NCI-H2196 (cell line): ENCODE results near the gene TMEM106A.
"Not testable (repeated sequence)": the region's sequence is repeated elsewhere in the genome, so short reads cannot be mapped to it uniquely, and the experiment has no call there.

Experiments used
- DNase-seq: peaks from one replicate; lab custom pipeline; 2025; ENCODE audit not compliant: unreplicated experiment; lab: John Stamatoyannopoulos, UW

TMEM106A gene, protein sequence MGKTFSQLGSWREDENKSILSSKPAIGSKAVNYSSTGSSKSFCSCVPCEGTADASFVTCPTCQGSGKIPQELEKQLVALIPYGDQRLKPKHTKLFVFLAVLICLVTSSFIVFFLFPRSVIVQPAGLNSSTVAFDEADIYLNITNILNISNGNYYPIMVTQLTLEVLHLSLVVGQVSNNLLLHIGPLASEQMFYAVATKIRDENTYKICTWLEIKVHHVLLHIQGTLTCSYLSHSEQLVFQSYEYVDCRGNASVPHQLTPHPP

DNA sequence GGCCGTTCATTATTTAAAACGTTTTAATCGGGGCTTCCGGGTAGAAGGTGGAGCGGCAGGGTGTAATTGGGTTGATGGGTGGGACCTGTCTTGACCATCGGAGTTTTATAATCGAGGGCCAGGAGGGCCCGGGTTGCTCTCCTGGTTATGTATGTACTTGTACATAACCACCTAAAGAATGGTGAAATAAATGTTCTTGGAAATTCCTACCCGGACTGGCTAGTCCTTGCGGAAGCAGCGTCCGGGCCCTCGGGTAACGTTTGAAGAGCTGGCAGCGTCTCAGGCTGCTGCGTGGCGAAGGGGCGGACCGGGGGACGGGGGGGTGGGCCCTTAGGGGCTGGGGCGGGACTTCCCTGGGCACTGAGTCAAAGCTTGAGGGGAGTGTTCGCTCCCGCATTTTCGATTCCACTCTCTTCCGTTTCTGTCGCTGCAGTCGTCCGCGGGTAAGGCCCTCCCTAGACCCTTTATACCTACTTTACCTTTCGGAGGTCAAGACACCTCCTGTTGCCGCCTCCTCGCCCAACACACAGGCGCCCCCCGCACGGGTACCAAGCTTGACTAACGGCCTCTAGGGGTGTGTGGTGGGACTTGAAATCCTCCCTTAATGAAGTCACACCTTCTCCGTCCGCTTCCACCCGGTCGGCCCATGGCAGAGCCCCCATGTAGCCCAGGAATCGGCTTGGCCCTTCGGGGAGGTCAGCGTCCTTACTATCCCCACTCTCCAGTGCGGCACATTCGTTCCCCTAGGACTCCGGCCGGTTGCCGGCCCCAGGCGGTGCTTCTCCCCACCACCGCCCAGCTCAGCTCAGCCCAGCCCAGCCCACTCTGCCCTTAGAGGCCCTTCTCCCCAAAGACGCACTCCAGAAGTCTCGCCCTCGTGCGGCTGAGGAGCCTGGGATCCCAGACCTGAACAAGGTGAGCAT is at the start of gene TMEM106A:
Gene TMEM106A, plus strand, starts transcription at position 396 of the 923 bp plus-strand sequence. CDS start 1,167 bp downstream, outside the sequence.
- no peak for DNase-seq

DNA sequence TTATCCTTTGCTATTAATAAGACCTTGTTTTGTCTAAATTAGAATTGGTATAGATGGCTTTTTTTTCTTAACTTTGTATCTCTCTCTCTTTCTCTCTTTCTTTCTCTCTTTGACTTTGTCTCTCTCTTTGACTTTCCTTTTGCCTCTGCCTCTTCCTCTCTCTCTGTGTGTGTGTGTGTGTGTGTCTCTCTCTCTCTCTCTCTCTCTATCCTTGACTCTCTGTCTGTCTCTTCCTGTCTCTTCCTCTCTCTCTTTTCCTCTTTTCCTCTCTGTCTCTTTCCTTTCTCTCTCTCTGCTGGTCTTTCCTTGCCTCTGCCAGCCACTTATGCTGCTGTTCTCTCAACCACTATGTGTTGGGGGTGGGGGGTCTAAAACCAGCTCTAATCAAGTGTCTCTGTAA is 45.7 kb upstream of the TMEM106A start:
- DNase-seq: not testable (repeated sequence)

DNA sequence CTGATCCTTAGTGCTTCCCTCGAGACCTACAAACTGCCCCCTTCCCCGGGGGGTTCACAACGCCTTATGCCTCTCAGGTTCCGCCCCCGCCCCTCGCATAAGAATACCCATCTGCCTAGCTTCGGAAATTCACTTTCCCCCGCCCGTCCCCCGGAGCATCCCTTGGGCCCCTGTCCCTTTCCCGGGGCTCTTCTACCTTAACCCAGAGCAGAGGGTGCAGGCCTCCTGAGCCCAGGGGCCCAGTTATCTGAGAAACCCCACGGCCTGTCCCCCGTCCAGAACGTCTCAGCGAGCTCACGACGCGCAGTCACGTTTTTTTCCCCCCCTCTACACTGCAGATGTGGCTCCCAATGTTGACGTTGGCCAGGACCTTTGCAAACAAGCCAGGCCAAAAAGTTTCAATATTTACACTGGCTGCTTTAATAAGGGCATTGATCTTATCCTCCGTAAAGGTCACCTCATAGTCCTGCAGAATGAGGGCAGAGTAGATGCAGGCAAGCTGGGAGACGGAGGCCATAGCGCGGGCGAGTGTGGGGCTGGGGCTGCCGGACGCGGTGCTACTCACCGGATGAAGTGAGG is 42.0 kb upstream of the TMEM106A start:
- DNase-seq: no peak

DNA sequence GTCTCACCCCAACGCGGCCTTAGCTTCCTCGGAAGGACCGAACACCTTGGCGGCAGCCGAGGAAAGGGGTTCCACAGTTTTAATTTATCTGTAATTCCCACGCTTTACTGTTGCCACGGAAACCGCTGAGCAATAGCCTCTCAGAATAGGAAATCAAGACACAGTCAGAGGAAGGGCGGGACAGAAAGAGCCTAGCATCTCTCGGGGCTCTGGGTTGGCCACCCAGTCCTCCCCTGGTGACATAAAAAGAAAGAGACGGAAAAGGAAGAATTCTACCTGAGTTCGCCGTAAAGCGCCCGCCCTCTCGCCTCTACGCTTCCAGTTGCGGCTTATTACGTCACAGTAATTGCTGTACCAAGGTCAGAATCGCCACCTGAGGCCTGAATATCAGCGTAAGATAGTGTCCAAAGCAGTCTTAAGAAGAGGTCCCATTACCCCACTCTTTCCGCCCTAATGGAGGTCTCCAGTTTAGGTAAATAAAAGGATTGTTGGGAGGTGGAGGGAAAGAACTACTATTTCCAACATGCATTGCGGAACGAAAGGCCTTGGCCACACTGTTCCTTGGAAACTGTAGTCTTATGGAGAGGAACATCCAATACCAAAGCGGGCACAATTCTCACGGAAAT is 41.4 kb upstream of the TMEM106A start:
- DNase-seq: peak; percentile 80

DNA sequence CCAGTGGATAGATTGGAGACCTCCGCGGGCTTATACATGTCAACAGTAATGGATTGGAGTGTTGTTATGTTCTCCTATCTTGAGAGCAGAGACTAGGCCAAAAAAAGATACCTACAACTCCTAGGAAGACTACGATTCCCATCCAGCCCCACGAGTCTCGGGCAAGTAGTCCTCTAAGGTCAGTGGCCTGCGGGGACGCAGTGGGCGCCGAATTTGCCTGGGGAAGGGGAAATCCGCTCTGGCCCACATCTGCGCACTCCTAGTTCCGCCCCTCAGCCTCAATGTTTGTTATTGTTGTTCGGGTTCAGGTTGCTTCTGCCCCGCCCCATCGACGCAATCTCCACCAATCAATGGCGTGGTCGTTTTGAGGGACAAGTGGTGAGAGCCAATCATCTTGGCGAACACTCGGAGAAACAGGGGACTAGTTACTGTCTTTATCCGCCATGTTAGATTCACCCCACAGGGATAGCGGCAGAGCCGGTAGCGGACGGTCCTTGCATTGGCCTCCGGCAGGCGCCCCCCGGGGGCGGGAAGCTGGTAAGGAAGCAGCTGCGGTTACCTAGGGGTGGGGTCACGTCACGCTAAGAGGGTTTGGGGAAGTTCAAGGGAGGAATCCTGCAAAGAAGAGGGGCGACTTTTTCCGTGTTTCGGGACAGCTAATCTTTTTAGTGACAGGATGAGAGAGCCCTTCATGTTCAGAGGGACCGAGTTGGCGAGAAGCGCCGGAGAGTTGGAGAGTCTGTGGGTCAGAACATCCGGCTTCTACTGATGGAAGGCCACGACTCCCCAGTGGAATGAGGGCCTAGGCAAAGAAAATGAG is 40.7 kb upstream of the TMEM106A start, which contains the start of gene NBR1:
Gene NBR1, plus strand, starts transcription at position 449 of the 820 bp plus-strand sequence. CDS start 4,586 bp downstream, outside the sequence.
- peak; percentile 81 for DNase-seq

DNA sequence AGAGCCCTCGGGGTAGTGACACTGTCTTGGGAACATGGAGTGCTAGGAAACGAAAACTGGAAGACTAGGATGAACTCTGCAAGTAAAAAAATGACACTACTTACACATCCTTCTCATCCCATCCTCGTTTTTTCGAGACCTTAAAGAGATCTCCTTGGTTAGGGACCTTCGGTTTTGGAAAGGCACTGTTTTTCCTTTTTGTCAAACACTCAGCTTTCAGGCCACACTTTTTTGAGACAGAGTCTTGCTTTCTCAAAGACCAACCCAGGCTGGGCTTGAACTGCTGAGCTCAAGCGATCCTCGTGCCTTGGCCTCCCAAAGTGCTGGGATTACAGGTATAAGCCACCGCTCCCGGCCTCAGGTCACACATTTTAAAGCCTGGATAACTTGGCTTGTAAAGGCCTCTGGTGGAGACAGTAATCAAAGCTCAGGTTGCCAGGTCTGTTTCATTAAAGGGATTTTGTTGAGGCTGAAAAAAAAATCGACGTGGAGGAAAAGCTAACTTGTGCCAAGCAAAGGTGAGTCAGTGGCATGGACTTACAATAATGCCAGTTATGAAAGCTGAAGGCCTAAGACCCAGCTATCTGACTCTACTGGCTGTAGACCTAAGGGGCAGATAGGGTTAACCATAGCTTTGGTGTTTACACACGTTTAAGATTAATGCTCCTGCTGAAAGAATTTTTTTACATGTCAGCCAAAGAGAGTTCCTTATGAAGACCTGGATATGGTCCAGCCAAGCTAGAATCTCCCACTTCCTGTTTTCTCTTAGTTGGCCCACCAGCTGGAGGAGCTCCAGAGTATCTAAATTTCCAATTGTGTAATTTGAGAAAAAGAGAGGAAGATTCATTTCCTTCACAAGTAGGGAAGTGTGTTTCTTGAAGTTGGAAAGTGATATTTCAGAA is 39.8 kb upstream of the TMEM106A start:
- peak; percentile 2 for DNase-seq

DNA sequence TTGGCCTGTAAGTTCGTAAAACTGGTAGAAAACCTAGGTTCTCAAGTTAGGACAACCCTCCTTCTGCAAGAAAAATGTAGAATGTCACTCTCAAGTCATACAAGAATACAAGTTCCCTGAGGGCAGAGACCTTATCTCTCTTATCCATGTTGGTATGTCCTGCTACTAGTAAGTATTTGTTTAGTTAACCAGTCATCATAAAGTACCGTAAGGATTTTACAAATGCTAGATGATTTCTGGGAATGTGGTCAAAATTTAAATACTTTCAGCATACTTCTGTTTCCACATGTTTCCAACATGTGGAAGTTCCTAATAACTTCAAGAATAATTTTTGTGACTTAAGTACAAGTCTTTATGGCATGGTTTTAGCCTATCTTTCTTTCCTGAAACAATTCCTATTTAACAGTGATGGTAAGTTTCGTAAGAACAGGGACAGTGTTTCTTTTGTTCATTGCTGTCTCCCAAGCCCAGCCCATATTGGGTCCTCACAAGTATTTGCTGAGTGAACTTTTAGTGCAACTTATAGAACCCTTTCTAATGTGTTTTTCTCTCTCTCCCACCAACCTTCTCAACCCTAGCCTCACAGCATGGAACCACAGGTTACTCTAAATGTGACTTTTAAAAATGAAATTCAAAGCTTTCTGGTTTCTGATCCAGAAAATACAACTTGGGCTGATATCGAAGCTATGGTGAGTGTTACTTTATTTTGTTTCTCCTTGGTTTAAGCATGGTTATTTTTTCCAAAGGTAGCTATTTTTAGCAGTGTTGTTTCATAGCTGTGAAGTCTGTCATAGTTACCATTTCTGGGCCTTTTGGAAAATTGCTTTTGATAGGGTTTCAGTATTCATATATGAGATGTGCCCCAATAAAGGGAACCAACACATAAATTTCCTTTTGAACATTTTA is 36.2 kb upstream of the TMEM106A start:
- no peak for DNase-seq

DNA sequence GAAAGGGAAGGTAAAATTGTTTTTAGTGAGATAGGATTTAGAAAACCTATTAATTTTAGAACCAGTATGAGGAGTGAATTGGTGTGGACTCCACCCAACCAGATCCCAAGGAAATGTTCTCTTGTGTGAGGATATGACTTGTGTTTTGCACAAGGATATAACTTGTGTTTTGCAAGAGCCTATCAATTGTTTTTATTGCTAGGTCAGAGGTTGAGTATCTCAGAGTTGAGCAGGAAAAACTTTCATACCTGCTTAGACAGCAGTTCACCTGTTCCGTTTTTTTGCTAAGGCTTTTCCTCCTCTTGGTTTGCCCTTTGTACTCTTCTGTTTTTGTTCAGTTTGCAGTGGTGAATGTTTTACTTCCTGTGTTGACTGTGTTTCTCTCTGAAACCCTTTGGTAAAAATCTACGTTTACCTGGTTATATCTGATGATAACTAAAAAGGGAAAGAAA is 35.5 kb upstream of the TMEM106A start:
- DNase-seq: no peak

DNA sequence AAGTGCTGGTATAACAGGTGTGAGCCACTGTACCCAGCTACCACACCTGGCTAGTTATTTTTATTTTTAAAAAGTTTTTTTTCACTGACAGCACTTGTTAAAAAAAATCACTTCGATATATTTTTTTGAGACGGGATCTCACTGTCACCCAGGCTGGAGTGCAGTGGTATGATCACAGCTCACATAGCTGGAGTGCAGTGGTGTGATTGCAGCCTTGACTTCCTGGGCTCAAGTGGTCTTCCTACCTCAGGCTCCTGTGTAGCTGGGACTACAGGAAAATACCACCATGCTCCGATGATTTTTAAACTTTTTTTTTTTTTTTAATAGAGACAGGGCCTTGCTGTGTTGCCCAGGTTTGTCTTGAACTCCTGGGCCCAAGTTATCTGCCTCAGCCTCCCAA is 27.8 kb upstream of the TMEM106A start:
- DNase-seq: no peak

DNA sequence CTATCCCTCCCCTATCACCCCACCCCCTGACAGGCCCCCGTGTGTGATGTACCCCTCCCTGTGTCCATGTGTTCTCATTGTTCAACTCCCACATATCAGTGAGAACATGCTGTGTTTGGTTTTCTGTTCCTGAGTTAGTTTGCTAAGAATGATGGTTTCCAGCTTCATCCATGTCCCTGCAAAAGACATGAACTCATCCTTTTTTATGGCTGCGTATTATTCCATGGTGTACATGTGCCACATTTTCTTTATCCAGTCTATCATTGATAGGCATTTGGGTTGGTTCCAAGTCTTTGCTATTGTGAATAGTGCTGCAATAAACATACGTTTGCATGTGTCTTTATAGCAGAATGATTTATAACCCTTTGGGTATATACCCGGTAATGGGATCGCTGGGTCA is 25.0 kb upstream of the TMEM106A start:
- not testable (repeated sequence) for DNase-seq

DNA sequence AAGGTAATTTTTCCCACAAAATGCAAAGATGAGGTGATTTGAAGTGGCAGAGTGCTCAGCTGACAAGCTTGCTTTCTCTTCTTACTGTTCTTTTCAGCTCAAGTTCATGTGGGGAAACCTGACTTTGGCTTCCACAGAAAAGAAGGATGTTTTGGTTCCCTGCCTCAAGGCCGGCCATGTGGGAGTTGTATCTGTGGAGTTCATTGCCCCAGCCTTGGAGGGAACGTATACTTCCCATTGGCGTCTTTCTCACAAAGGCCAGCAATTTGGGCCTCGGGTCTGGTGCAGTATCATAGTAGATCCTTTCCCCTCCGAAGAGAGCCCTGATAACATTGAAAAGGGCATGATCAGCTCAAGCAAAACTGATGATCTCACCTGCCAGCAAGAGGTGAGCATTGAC is 18.4 kb upstream of the TMEM106A start:
- DNase-seq: no peak

DNA sequence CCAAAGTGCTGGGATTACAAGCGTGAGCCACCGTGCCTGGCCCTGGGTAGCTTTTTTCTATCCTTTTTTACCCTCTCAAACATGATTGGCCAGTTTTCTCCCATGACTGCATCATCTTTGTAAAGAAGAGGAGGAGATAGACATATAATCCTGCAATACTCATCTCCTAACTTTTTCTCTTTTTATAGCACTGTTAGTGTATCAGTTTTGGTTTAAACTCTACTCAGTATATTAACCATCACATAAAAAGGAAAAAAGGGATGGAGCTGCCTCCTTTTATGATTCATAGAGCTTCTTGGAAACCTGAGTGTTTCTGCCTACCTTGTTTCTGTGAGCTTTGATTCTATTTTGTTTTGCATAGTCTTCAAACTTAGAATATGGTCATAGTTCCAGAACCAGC is 12.0 kb upstream of the TMEM106A start:
- DNase-seq: no peak

DNA sequence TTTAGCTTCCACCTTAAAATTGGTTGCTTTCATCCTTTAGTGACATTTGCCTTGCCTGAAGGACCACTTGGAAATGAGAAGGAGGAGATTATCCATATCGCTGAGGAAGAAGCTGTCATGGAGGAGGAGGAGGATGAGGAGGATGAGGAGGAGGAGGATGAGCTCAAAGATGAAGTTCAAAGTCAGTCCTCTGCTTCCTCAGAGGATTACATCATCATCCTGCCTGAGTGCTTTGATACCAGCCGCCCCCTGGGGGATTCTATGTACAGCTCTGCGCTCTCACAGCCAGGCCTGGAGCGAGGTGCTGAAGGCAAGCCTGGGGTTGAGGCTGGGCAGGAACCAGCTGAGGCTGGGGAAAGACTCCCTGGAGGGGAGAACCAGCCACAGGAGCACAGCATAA is 11.5 kb upstream of the TMEM106A start:
- DNase-seq: no peak

DNA sequence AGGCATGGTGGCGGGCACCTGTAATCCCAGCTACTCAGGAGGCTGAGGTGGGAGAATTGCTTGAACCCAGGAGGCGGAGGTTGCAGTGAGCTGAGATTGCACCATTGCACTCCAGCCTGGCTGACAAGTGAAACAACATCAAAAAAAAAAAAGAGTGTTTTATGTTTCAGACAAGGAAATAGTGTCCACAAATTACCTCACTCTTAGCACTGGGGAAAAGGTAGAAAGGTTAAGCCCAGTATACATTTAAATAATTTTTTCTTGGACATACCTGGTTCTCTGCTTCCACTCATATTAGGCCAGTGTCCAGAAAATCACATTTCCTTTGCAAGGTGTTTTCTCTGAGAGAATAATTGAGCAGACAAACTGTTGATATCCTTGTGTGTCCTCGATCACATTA is 8.7 kb upstream of the TMEM106A start:
- DNase-seq: not testable (repeated sequence)

DNA sequence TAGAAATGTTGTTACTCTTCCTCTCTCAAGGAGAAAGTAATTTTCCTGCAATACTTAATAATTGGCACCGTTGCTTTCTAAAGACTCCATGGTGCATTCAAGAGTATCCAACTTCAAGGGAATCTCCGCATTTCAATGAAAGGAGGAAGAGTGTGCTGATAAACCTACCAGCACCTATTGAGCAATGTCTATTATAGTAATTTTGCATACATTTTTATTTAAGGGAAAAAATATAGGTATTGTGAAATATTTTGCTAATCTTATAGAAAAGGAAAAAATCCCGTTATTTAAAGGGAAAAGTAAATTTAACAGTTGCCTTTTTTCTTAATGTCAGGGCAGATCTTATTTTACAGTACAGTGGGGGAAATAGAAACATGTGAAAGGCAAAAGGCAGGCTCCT is 1.1 kb upstream of the TMEM106A start:
- no peak for DNase-seq

DNA sequence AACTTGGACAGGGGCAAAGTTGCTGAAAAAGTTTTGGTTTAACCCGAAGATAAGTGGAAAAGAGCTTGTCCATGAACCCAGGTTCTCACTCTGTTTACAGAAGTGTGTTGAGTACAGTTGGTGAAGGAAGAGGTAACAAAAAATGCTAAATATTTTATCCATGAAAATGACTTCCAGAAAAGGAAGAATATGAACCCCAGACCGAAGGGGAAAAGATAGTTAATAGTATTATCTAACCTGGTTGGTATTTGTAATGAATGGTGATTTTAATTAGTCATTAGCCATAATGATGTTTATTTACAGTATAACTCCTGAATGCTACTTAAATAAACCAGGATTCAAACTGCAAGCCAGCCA is 574 bp upstream of the TMEM106A start:
- DNase-seq: no peak

DNA sequence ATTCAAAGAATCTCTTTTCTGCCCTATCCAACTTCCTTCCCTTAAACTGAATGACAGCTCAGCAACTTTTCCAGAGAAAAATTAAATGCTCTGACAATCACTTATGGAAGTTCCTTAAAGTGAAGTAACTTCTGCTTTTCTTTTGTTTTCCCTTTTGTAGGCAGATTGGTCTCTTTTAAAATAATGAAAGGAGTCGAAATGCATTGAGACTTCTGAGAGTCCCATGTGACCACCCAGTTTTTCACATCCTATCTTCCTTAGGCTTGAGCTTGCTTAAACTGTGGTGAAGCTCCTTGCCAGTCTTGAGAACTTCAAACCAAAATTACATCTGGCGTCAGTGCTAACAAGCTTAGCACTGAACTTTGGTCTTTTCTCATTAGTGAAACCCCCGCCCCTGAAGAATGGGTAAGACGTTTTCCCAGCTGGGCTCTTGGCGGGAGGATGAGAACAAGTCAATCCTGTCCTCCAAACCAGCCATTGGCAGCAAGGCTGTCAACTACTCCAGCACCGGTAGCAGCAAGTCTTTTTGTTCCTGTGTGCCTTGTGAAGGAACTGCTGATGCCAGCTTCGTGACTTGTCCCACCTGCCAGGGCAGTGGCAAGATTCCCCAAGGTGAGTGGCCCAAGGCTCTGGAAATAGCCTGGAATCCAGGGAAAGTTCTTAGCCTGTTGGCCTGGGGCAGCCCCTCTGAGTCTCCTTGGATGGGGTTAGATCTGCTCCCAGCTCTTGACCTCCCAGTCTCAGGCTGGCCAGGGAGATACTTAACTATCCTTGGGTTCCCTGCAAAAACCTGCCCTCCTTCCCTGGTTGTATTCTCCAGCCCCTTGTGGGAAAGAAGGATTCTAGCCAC is 1.2 kb downstream of the TMEM106A start:
- DNase-seq: no peak
